RWPE1 (cell line): Measurements from ENCODE around the gene ANTXR1.

ENCODE experiments used
- CTCF ChIA-PET: fragments of 350-600 bp; sonication (Branson Sonifier 250); formaldehyde crosslinking; extraction: SDS; loops from one replicate; lab custom pipeline; 2021; lab: Yijun Ruan, JAX
- POLR2A ChIA-PET: fragments of 400-600 bp; formaldehyde crosslinking; extraction: SDS; loops from one replicate; lab custom pipeline; 2020; ENCODE audit warnings: antibody characterized with exemption; ENCODE audit not compliant: low non-redundant PET; lab: Yijun Ruan, JAX
- DNase-seq: peaks from one replicate; pipeline ENCODE4 v3.0.0; 2012; ENCODE audit warnings: low spot score
- H3K27ac ChIP-seq: fragments of 450-650 bp; 2 replicates; pipeline ENCODE4 v1.5.1; 2017
- CTCF ChIP-seq: fragments of 450-650 bp; conservative IDR thresholded peaks from 2 replicates; pipeline ENCODE4 v1.5.1; 2017; ENCODE audit warnings: low read depth, mild to moderate bottlenecking

The ANTXR1 gene

GRCh38 chr2:69159986-69160385, 147.0 kb downstream of the ANTXR1 start:
- TF ChIP-seq CTCF, result peak; percentile 63
- POLR2A ChIA-PET, result no interaction called here
- CTCF ChIA-PET, result interaction anchor here (0.6 to 0.7 kb wide), 2 partner anchors 16 to 144 kb away, joined by 3 read pairs; no protein-coding TSS in a partner anchor
- peak; percentile 85 for DNase-seq
- peak overlapping the region; percentile 60 for H3K27ac ChIP-seq

GRCh38 chr2:69162057-69162456, 149.1 kb downstream of the ANTXR1 start:
- CTCF ChIA-PET, result interaction anchor here (1.1 kb wide), 1 partner anchor 144 kb away, joined by 3 read pairs; no protein-coding TSS in a partner anchor
- no peak for TF ChIP-seq CTCF
- no peak overlapping the region for H3K27ac ChIP-seq
- no peak for DNase-seq
- POLR2A ChIA-PET, result no interaction called here

- CTCF ChIA-PET, result no interaction called here
- peak; percentile 59 for DNase-seq
- H3K27ac ChIP-seq, result no peak overlapping the region
- no peak for TF ChIP-seq CTCF
- POLR2A ChIA-PET, result no interaction called here
Measured at GRCh38 chr2:69163109-69163508, 150.1 kb downstream of the ANTXR1 start.

- no peak for TF ChIP-seq CTCF
- ChIA-PET CTCF (interaction anchor here (0.6 to 0.7 kb wide), 2 partner anchors 167 to 1423 kb away, joined by 3 to 5 read pairs; no protein-coding TSS in a partner anchor), POLR2A (no interaction called here)
- no peak overlapping the region for H3K27ac ChIP-seq
- DNase-seq, result no peak
Measured at GRCh38 chr2:69163556-69163955, 150.6 kb downstream of the ANTXR1 start.

- TF ChIP-seq CTCF, result no peak
- no peak for DNase-seq
- no peak overlapping the region for H3K27ac ChIP-seq
- ChIA-PET POLR2A (interaction anchor here (0.5 kb wide), 1 partner anchor 141 kb away, joined by 3 read pairs; no protein-coding TSS in a partner anchor), CTCF (interaction anchor here (0.6 to 0.7 kb wide), 3 partner anchors 24 to 1422 kb away, joined by 3 to 5 read pairs (median 3); no protein-coding TSS in a partner anchor)
Measured at GRCh38 chr2:69164061-69164778, 151.2 kb downstream of the ANTXR1 start.

- ChIA-PET POLR2A (interaction anchor here (0.5 kb wide), 1 partner anchor 140 kb away, joined by 3 read pairs; no protein-coding TSS in a partner anchor), CTCF (interaction anchor here (0.6 to 0.7 kb wide), 2 partner anchors 23 to 171 kb away, joined by 3 read pairs; no protein-coding TSS in a partner anchor)
- DNase-seq, result no peak
- TF ChIP-seq CTCF, result no peak
- no peak overlapping the region for H3K27ac ChIP-seq
Measured at GRCh38 chr2:69165091-69165880, 152.3 kb downstream of the ANTXR1 start.
